ENCODE data around the gene INPP5E.

Gene INPP5E

DNA sequence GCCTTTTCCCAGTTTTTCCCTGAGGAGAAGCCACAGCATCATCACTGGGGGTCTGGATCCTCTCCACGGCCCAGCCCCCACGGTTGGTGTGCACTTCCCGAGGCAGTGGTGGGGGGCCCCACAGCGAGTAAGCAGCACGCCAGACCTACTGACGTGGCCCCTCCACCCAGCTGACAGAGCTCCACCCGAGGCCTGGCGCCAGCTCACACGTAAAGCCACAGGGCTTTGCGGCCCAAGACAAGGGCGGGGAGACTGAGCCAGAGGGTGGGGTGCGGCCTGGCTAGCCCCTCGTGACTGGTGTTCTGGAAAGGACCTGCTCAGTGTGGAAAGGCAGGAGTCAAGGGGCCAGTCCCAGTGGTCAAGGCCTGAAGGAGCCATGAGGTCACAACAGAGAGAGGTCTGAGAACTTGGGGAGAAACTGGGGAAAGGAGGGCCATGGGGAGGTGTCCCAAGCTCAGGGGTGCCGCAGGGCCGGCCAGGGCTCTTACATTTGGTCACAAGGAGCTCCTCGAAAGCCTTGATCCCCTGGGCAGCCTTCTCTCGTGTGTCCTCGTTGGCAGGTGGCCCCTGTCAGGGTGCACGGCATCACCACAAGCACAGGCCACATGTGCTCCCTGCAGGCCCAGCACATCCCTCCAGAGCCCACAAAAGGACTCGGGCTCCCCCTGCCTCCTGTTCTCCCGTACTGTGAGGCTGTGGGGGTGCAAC lies 45.2 kb downstream of the INPP5E start:
- peaks cover 95% of the 10 kb centered on the region for H3K36me3 Mint-ChIP-seq (ENCODE audit: low read depth)
- intact Hi-C loops (cut with micrococcal nuclease): no loop called here
- peaks cover 19% of the 10 kb centered on the region for H3K4me1 Mint-ChIP-seq (ENCODE audit: low read depth)

DNA sequence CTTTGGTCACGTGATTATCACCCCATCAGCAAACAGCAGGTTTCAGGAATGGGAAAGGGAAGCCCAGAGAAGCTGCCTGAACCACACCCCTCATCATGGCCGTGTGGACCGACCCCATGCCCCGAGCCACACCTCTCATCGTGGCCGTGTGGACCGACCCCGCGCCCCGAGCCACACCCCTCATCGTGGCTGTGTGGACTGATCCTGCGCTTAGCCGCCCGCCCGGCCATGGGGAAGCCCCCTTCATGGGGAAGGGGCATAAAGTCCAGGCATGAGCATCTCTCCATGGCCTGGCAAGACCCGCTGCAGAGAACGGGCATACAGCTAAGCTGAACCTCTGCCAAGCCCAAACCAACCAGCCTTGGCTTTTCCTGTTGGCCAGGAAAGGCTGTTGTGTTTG lies 46.1 kb downstream of the INPP5E start:
- peaks cover 100% of the 10 kb centered on the region for H3K36me3 Mint-ChIP-seq (ENCODE audit: low read depth)
- no peaks in the 10 kb centered on the region for H3K9me3 Mint-ChIP-seq
- H3K27me3 Mint-ChIP-seq: no peaks in the 10 kb centered on the region
- H3K27ac Mint-ChIP-seq: no peak overlapping the region
- intact Hi-C loops (cut with micrococcal nuclease): no loop called here
- no peak overlapping the region for H3K4me3 Mint-ChIP-seq
- peaks cover 13% of the 10 kb centered on the region for H3K4me1 Mint-ChIP-seq (ENCODE audit: low read depth)

More for the DNA sequence above, 45.2 kb downstream of the INPP5E start:
- H3K27ac Mint-ChIP-seq: no peak overlapping the region
- no peaks in the 10 kb centered on the region for H3K9me3 Mint-ChIP-seq
- H3K27me3 Mint-ChIP-seq: no peaks in the 10 kb centered on the region
- no peak overlapping the region for H3K4me3 Mint-ChIP-seq

DNA sequence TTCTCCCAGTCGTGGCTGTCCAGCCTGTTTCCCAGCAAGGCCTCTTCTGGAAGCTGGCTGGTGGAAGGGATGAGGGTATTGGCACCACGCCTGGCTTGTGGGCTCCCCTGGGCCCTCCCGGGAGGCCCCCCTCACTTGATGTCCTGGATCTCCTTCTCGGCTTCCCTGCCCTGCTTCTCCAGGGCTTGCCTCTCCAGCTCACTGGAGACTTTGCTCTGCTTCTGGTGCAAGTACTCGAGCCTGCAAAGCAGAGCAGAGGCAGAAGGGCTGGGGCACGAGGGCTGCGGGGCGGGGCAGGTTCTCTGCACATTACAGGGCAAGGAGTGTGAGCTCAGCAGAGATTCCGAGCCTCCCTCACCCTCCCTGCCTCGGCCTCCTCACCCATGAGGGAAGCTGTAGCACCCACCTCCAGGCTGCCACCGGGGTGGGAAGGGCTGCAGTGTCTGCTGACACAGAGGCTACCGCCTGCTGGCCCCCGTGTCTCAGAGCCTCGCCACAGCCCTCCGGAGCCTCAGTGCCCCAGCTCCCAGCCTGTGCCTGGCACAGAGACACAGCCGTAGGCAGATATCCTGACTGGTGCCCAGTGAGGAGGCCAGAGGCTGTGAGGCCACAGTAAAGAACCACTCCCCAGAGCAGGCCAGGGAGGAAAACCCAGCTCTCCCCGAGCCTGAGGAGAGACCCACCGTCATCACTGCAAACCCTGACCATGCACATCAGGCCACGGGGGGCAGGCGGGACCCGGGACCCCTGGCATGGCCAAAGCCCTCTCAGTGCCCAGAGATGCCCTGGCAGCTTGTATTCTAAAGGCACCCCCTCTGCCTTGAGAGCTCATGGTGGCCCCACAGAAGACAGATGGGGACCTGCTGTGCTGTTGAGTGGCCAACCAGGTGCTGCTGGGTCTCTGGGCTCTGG lies 46.9 kb downstream of the INPP5E start:
- Mint-ChIP-seq H3K27ac (no peak overlapping the region), H3K9me3 (no peaks in the 10 kb centered on the region), H3K4me1 (ENCODE audit: low read depth) (peaks cover 8% of the 10 kb centered on the region), H3K27me3 (no peaks in the 10 kb centered on the region), H3K36me3 (ENCODE audit: low read depth) (peaks cover 100% of the 10 kb centered on the region), H3K4me3 (no peak overlapping the region)
- intact Hi-C loops (cut with micrococcal nuclease): no loop called here

DNA sequence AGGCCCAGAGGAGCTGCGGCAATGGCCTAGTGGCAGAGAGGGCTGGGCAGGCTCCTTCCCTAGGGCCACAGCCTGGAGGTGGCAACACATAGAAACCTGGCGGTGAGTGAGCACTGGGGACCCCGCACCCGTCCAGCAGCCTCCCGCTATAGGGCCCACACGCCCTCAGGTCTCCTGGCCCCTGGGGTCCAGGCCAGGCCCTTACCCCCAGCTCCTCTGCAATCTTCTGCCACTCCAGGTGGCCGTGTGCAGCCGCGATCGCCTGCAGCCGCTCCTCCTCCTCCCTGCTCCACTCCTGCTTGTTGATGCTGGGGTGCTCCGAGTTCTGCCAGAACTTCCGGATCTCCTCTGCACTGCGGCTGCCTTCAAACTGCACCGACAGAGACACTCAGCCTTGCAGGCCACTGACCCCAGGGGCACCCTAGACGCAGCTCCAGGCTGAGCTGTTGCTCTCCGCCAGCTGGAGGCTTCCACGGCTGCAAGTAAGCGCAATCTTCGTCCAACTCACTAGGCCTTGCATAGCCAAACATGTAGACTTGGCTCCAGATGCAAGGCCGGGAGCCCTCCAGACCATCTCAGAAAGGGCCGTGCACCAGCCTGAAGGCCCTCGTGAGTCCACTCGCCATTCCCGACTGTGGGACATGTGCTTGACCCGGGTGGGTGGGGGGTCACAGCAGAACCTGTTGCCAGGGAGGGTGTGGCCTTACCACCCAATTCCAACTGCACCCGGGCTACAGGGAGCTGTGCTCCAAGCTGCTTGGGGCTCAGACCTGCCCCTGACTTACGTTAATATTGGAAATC lies 47.7 kb downstream of the INPP5E start:
- no peak overlapping the region for H3K27ac Mint-ChIP-seq
- no peaks in the 10 kb centered on the region for H3K27me3 Mint-ChIP-seq
- intact Hi-C loops (cut with micrococcal nuclease): no loop called here
- H3K36me3 Mint-ChIP-seq (ENCODE audit: low read depth): peaks cover 100% of the 10 kb centered on the region
- peaks cover 8% of the 10 kb centered on the region for H3K4me1 Mint-ChIP-seq (ENCODE audit: low read depth)
- H3K4me3 Mint-ChIP-seq: no peak overlapping the region
- no peaks in the 10 kb centered on the region for H3K9me3 Mint-ChIP-seq

DNA sequence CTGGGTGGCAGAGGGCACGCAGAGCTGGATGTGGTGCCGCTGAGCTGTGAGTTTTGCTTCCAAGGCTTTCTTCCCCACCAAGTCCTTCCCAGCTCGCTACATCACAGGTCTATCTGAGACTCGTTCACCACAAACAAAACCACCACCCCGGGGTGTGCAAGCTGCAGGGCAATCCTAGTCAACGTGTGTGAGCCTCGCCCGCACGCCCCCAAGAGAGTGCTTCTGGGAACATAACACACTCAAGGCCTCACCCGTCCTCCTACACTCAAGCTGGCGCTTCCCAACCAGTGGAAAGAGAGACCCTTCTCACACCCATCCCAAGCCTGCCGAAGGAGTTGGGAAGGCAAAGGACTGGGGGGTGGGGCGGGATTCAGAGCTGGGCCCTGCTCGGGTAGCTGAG lies 50.2 kb downstream of the INPP5E start:
- H3K9me3 Mint-ChIP-seq: no peaks in the 10 kb centered on the region
- intact Hi-C loops (cut with micrococcal nuclease): no loop called here
- H3K27ac Mint-ChIP-seq: no peak overlapping the region
- H3K4me1 Mint-ChIP-seq (ENCODE audit: low read depth): peaks cover 24% of the 10 kb centered on the region
- no peak overlapping the region for H3K4me3 Mint-ChIP-seq
- no peaks in the 10 kb centered on the region for H3K27me3 Mint-ChIP-seq
- peaks cover 100% of the 10 kb centered on the region for H3K36me3 Mint-ChIP-seq (ENCODE audit: low read depth)

DNA sequence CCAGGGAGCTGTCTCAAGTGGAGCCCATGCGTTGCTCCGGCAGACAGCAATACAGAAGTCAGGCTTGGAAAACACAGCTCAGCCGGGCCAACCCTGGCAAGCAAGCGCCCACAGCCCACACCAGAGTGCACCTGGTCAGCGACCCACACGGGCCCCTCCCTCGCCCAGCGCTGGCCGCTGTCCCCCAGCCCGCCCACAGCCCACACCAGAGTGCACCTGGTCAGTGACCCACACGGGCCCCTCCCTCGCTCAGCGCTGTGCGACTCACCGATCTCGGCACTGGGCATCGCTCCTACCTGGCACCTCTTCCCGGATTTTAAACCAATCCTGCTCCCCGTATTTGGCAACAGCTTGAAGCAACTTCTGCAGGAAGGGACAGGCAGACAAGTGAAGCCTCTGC lies 52.4 kb downstream of the INPP5E start:
- Mint-ChIP-seq H3K36me3 (ENCODE audit: low read depth) (peaks cover 100% of the 10 kb centered on the region), H3K4me1 (ENCODE audit: low read depth) (peaks cover 24% of the 10 kb centered on the region), H3K27ac (no peak overlapping the region), H3K27me3 (no peaks in the 10 kb centered on the region), H3K4me3 (no peak overlapping the region), H3K9me3 (no peaks in the 10 kb centered on the region)
- intact Hi-C loops (cut with micrococcal nuclease): no loop called here

DNA sequence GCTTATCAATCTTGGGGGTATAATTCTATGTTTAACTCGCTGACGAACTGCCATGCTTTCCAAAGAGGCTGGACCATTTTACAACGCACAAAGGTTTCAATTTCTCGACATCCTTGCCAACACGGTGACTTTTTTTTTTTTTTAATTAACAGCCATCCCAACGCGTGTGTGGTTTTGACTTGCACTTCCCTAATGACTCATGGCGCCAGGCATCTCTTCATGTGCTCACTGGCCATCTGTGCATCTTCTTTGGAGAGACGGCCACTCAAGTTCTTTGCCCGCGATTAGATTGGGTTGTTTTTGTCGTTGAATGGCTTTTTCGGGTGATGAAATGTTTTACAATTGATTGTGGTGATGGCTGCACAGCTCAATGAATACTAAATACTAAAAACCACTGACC lies 53.6 kb downstream of the INPP5E start:
- Mint-ChIP-seq H3K9me3 (no peaks in the 10 kb centered on the region), H3K4me1 (ENCODE audit: low read depth) (peaks cover 24% of the 10 kb centered on the region), H3K4me3 (peak overlapping the region; percentile 32), H3K36me3 (ENCODE audit: low read depth) (peaks cover 100% of the 10 kb centered on the region), H3K27me3 (no peaks in the 10 kb centered on the region), H3K27ac (peak overlapping the region; percentile 39)
- intact Hi-C loops (cut with micrococcal nuclease): no loop called here

DNA sequence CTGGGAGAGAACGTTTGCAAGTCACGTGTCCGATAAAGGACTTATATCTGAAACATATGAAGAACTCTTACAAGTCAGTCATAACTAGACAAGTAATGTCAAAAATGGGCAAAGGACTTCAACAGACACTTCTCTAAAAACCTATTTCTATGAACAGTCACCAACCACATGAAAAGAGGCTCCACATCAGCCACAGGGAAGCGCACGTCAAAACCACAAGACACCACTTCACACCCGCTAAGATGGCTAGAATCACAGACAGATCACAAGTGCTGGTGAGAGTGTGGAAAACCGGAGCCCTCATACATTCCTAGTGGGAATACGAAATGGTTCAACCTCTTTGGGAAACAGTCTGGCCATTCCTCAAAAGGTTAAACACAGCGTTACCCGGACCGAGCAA lies 54.6 kb downstream of the INPP5E start:
- H3K27me3 Mint-ChIP-seq: no peaks in the 10 kb centered on the region
- H3K27ac Mint-ChIP-seq: no peak overlapping the region
- intact Hi-C loops (cut with micrococcal nuclease): no loop called here
- H3K36me3 Mint-ChIP-seq (ENCODE audit: low read depth): peaks cover 100% of the 10 kb centered on the region
- H3K4me3 Mint-ChIP-seq: no peak overlapping the region
- no peaks in the 10 kb centered on the region for H3K9me3 Mint-ChIP-seq
- H3K4me1 Mint-ChIP-seq (ENCODE audit: low read depth): peaks cover 24% of the 10 kb centered on the region

DNA sequence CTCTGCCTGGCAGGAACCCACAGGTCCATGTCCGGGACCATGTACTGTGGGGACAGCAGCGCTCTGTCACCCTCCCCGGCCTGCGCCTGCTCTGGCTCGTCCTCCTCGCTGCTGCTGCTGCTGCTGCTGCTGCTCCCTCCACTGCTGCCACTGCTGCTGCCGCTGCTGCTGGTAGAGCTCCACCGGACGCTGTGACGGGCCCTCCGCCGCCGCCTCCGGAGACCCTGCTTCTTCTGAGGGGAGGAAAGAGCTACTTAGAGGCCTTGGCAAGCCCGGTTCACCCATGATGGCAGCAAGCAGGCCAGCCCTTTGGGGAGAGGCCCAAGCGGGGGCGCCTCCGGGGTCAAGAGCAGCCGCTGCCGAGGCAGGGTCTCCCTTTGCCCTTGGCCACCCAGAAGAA lies 56.2 kb downstream of the INPP5E start:
- H3K4me3 Mint-ChIP-seq: no peak overlapping the region
- no peaks in the 10 kb centered on the region for H3K27me3 Mint-ChIP-seq
- H3K36me3 Mint-ChIP-seq (ENCODE audit: low read depth): peaks cover 100% of the 10 kb centered on the region
- H3K27ac Mint-ChIP-seq: peak overlapping the region; percentile 28
- H3K9me3 Mint-ChIP-seq: no peaks in the 10 kb centered on the region
- intact Hi-C loops (cut with micrococcal nuclease): no loop called here
- H3K4me1 Mint-ChIP-seq (ENCODE audit: low read depth): peaks cover 16% of the 10 kb centered on the region

DNA sequence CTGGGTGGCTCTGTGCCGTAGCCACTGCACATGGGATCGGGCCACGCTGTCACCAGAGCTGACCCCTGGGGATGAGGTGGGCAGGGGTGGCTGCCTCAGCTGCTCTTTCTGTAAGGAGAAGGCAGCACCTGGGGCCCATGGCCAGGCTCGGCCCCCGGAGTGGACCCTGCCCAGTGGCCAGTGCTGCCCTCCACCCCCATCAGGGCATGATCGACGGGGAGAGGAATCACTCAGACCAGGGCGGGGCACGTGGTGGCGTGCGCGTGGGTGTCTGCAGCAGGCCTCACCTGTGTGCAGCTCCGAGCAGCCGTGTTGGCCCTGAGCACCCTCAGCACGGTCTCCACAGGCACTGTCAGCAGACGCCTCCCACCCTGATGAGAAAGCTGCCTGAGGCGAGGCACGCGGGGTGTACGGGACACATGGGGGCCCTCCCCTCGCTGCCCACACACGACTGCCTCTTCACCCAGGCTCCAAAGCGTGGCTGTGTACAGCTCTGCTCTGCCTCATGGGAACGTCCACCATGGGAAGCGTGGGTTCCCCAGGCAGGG lies 57.6 kb downstream of the INPP5E start:
- Mint-ChIP-seq H3K27me3 (no peaks in the 10 kb centered on the region), H3K27ac (no peak overlapping the region), H3K4me3 (no peak overlapping the region), H3K4me1 (ENCODE audit: low read depth) (peaks cover 22% of the 10 kb centered on the region), H3K9me3 (no peaks in the 10 kb centered on the region), H3K36me3 (ENCODE audit: low read depth) (peaks cover 93% of the 10 kb centered on the region)
- intact Hi-C loops (cut with micrococcal nuclease): no loop called here

DNA sequence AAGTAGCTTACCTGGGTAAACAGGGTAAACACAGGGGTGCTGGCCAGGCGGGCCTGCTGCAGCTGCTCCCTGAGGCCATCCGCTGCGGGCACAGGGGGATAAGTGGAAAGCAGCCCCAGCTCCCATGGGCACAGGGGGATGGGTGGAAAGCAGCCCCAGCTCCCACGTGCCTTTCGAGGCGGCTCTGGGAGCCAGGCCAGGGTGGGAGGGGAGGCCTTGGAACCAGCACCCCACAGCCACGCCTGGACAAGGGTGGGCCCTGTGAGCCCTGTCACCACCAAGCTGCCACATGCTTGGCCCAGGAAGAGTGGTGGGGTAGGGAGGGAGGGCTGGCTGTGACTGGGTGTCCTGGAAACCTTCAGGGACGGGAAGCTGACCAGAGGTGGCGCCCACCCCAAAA lies 58.3 kb downstream of the INPP5E start:
- H3K9me3 Mint-ChIP-seq: no peaks in the 10 kb centered on the region
- intact Hi-C loops (cut with micrococcal nuclease): no loop called here
- H3K4me1 Mint-ChIP-seq (ENCODE audit: low read depth): peaks cover 29% of the 10 kb centered on the region
- H3K27ac Mint-ChIP-seq: no peak overlapping the region
- peaks cover 85% of the 10 kb centered on the region for H3K36me3 Mint-ChIP-seq (ENCODE audit: low read depth)
- no peaks in the 10 kb centered on the region for H3K27me3 Mint-ChIP-seq
- H3K4me3 Mint-ChIP-seq: no peak overlapping the region

DNA sequence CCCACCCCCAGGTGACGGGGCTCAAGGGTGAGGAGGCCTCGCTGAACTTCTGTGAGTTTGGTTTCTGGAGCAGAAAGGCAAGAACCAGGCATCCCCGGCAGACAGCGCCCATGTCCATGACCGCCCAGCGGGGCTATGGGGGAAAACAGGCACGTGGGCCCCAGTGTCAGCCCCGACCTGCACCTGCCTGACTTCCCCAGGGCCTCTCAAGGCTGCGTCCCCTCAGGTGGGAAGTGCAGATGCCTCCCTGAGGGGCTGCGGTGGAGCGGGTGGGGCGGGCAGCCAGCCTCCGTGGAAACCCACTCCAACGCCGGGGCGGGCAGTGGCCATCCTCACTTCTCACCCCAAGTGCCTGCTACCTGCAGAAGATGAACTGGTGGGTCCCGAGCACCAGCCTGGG lies 59.3 kb downstream of the INPP5E start:
- Mint-ChIP-seq H3K36me3 (ENCODE audit: low read depth) (peaks cover 84% of the 10 kb centered on the region), H3K4me1 (ENCODE audit: low read depth) (peaks cover 29% of the 10 kb centered on the region), H3K27me3 (no peaks in the 10 kb centered on the region), H3K9me3 (no peaks in the 10 kb centered on the region), H3K27ac (no peak overlapping the region), H3K4me3 (no peak overlapping the region)
- intact Hi-C loops (cut with micrococcal nuclease): no loop called here

DNA sequence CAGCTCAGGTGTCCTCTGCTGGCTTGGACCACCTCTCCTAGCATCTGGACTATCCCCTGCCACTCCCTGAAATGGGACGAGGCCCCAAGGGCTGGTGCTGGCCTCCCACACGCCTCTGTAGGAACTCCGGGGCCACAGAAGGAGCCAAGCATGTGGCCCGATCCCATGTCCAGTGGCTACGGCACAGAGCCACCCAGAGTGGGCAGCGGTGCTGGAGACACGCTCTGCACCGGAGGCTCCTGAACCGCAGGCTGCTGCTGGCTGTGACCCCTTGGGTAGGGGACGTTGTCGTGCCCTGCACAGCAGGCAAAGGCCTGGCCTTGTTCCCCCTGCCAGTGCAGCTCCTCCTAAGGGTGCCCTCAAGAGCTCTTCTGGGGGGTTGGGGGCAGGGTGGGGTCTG lies 59.8 kb downstream of the INPP5E start:
- Mint-ChIP-seq H3K9me3 (no peaks in the 10 kb centered on the region), H3K27me3 (no peaks in the 10 kb centered on the region), H3K36me3 (ENCODE audit: low read depth) (peaks cover 84% of the 10 kb centered on the region), H3K4me3 (no peak overlapping the region), H3K27ac (no peak overlapping the region), H3K4me1 (ENCODE audit: low read depth) (peaks cover 29% of the 10 kb centered on the region)
- intact Hi-C loops (cut with micrococcal nuclease): no loop called here

DNA sequence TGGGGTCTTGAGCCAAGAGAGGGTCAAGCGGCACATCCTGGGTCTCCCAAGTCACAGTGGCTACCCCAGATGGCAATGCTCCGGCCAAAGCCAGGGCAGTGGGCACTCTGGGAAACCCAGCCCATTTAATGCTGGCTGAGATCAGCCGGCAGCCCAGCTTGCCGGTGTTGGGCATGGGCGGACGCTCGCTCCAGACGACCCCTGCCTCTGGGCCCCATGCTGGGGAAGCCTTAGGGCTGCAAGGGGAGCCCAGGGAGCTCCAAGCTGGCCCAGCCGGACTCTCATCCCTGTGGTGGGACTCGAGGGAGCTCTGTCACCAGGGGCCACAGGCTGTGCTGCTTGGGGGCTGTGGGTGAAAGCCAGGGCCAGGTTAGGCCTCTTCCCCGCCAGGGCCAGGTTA lies 60.2 kb downstream of the INPP5E start:
- Mint-ChIP-seq H3K27ac (no peak overlapping the region), H3K27me3 (no peaks in the 10 kb centered on the region), H3K4me1 (ENCODE audit: low read depth) (peaks cover 32% of the 10 kb centered on the region), H3K36me3 (ENCODE audit: low read depth) (peaks cover 84% of the 10 kb centered on the region), H3K4me3 (no peak overlapping the region), H3K9me3 (no peaks in the 10 kb centered on the region)
- intact Hi-C loops (cut with micrococcal nuclease): no loop called here
